ENCODE data around the gene MDH1B. TPM values are rescaled to one million over a fixed set of nuclear protein-coding genes. Genes with fewer than 3 reads are reported as not detected.
"Not testable (repeated sequence)": the region's sequence is repeated elsewhere in the genome, so short reads cannot be mapped to it uniquely, and the experiment has no call there.

MDH1B gene
- total RNA-seq, result 1 to 10 TPM in 1 of 4 donors, under 1 TPM in 3; 0.13 to 1.6 (median 0.49) TPM

DNA sequence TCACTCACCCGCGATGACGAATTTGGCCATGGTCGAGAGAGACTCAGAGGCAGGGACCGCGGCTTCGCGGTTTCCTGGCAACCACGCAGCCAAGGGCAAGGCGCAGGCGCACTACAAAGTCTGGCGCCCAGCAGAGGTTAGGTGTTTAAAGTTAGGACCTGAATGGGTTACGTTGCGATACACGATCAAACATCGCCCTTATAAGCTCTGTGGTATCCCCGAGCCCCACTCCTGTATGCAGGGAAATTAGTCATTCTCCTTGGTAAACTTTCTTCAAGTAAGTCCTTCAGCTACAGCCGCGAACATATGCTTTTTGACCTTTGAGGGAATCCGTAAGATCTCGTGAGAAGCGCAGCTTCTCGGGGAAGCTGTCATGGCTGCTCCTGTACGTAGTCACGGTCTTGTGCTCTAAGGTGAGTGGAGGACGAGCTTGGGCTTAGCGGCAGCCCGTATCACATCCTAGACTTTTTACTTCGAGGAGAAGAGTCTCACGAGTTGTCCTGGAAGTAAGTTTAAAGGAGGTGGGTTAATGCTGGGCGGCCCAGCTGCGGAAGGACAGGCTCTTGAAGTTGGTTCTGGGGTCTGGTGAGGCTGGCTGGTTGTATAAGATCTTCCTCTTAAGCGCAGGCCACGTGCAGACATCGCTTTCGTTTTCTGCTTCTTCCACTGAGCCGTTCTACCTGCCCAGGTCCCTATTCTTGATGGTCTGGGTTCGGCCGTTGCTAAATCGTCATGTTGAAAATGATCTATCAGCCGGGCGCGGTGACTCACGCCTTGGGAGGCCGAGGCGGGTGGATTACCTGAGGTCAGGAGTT, at the start of gene MDH1B, which contains the start of gene FASTKD2:
MDH1B (minus strand) TSS at position 87 of the 815 bp plus-strand sequence; CDS start at position 30, 57 bp downstream.
FASTKD2 (plus strand) TSS at position 365 of the 815 bp plus-strand sequence. CDS start 1,088 bp downstream, outside the sequence.
- peak within 1 kb of the TSS; percentile 58 to 96 (median 81) for H3K4me3 ChIP-seq
- no peaks in the 10 kb centered on the region for H3K9me3 ChIP-seq
- in situ Hi-C loops (cut with MboI; ENCODE audit: low sequenced_read_pairs in 4 of 4), result no loop called here
- H3K27me3 ChIP-seq, result no peaks in the 10 kb centered on the region
- intact Hi-C loops (cut with DNase I; ENCODE audit: low total_unique reads), result loop anchor here (2.0 to 5.0 kb wide), 3 partner anchors 402 to 1487 kb away; partner anchors contain the start of genes CREB1 and KLF7
- peaks cover 30 to 43% of the 10 kb centered on the region in 2 donors for H3K4me1 ChIP-seq
- H3K36me3 ChIP-seq, result peaks cover 0 to 18% of the 10 kb centered on the region in 2 donors
- TF ChIP-seq POLR2A (IDR thresholded peaks at IDR 0.05), result peak; percentile 57 to 77
- TF ChIP-seq, protein P1, sequence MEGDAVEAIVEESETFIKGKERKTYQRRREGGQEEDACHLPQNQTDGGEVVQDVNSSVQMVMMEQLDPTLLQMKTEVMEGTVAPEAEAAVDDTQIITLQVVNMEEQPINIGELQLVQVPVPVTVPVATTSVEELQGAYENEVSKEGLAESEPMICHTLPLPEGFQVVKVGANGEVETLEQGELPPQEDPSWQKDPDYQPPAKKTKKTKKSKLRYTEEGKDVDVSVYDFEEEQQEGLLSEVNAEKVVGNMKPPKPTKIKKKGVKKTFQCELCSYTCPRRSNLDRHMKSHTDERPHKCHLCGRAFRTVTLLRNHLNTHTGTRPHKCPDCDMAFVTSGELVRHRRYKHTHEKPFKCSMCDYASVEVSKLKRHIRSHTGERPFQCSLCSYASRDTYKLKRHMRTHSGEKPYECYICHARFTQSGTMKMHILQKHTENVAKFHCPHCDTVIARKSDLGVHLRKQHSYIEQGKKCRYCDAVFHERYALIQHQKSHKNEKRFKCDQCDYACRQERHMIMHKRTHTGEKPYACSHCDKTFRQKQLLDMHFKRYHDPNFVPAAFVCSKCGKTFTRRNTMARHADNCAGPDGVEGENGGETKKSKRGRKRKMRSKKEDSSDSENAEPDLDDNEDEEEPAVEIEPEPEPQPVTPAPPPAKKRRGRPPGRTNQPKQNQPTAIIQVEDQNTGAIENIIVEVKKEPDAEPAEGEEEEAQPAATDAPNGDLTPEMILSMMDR (IDR thresholded peaks at IDR 0.05 in 4 of 5, conservative IDR thresholded peaks at IDR 0.05 in 1 of 5), result peak in 1 of 5 experiments; percentile 12
- peak within 1 kb of the TSS; percentile 83 to 96 (median 92) for H3K27ac ChIP-seq
- peak; percentile 83 to 90 for DNase-seq
- peak; percentile 99 for ATAC-seq

DNA sequence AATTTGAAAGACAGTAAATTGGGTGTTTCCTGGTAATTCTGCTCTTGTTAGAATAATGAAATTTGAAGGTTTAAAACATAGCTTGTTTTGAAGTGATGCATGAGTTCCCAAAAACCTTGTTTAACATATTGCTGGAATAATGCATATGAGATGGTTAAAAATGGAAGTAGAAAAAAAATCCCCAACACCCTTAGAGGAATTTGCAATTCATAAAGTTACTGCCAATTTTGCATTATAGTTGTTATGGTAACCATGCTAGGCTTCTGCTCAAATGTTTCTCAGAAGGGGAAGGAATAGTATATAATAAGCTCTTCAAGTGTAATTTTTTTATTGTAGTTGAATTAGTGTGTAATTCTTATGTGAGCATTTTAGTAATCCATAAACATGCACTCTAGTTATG, 49.4 kb upstream of the MDH1B start:
- Histone ChIP-seq H3K27ac (no peak overlapping the region), H3K9me3 (no peaks in the 10 kb centered on the region), H3K4me3 (no peak overlapping the region), H3K36me3 (no peaks in the 10 kb centered on the region), H3K27me3 (no peaks in the 10 kb centered on the region), H3K4me1 (no peaks in the 10 kb centered on the region)
- TF ChIP-seq POLR2A (IDR thresholded peaks at IDR 0.05), result no peak
- TF ChIP-seq, protein P1 (IDR thresholded peaks at IDR 0.05 in 4 of 5, conservative IDR thresholded peaks at IDR 0.05 in 1 of 5), result no peak
- DNase-seq (no peak), ATAC-seq (no peak)
- in situ Hi-C loops (cut with MboI; ENCODE audit: low sequenced_read_pairs in 4 of 4), result no loop called here
- intact Hi-C loops (cut with DNase I; ENCODE audit: low total_unique reads), result no loop called here

DNA sequence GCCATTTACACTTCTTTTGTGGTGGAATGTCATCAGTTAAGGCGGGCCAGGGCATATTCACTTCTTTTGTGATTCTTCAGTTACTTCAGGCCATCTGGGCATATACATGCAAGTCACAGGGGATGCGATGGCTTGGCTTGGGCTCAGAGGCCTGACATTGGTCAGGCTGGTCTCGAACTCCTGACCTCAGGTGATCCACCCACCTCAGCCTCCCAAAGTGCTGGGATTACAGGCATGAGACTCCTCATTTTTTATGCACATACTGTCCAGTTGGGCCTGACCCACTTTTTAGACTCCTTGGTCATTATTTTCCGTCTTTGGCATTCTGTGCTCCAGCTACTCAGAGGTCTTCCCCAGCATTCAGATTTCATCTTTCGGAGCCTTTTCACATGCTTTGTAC, 47.3 kb upstream of the MDH1B start:
- ATAC-seq; H3K27ac ChIP-seq; intact Hi-C loops (cut with DNase I; ENCODE audit: low total_unique reads); H3K9me3 ChIP-seq; DNase-seq; in situ Hi-C loops (cut with MboI; ENCODE audit: low sequenced_read_pairs in 4 of 4); H3K36me3 ChIP-seq; H3K27me3 ChIP-seq; H3K4me3 ChIP-seq; H3K4me1 ChIP-seq: not testable (repeated sequence)

DNA sequence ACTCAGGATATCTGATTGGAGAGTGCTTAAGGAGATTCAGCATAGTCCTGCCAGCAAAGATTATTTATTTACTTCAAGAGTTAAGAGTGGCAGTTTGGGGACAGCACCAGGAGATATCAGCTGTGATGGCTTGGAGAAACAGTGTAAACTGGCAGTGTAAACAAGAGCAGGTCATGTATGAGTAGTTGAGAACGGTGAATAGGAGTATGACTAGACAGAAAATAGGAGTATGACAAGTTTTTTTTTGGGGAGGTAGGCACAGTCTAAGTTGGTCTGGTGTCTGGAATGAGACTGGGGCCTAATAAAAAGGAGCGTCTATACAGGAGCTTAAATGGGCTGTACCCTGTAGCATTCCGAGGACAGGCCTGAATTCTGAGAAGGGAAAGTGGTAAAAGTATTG, 42.5 kb upstream of the MDH1B start:
- ATAC-seq; in situ Hi-C loops (cut with MboI; ENCODE audit: low sequenced_read_pairs in 4 of 4); H3K9me3 ChIP-seq; DNase-seq; H3K4me1 ChIP-seq; H3K4me3 ChIP-seq; H3K27me3 ChIP-seq; H3K27ac ChIP-seq; H3K36me3 ChIP-seq: not testable (repeated sequence)
- intact Hi-C loops (cut with DNase I; ENCODE audit: low total_unique reads), result loop anchor here (10.0 kb wide), 1 partner anchor 177 kb away; no protein-coding TSS in a partner anchor

DNA sequence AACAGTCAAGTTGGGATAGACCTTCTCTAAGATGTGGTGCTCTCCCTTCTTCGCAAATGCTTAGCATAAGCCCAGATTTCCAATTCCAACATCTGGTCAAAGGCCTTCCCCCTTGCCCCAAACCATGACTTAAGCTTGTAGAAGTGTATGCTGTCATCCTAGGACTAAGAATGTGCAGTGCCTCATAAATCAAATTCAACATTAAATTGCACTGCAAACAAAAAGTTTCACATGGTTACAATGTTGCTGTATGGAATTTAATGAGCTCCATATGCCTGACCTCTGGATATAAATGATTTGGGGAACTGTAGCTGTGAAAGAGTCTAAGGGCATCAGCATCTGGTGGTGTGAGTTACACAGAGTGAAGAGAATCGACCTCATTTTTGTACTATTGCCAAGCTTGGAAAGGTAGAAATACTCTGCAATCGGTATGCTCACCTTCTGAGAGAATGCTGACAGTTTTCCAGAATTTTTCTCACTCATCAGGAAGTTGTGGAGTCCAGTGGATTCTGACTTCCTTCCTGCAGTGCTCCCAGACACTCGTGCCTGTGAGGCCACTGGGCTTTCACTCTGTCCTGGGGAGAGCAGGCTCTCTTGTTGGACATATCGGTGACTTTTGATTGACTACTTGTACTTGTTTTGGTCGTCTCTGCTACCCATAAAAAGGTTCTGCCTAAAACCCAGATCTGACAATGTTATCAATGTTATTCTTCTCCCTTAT, 40.9 kb upstream of the MDH1B start:
- TF ChIP-seq, protein P1 (IDR thresholded peaks at IDR 0.05 in 4 of 5, conservative IDR thresholded peaks at IDR 0.05 in 1 of 5), result no peak
- TF ChIP-seq POLR2A (IDR thresholded peaks at IDR 0.05), result no peak

More for the DNA sequence above, 40.9 kb upstream of the MDH1B start:
- ATAC-seq (no peak), DNase-seq (no peak)
- Histone ChIP-seq H3K27me3 (no peaks in the 10 kb centered on the region), H3K27ac (no peak overlapping the region), H3K4me1 (peaks cover 0 to 1% of the 10 kb centered on the region in 2 donors), H3K9me3 (no peaks in the 10 kb centered on the region), H3K36me3 (no peaks in the 10 kb centered on the region), H3K4me3 (no peak overlapping the region)
- intact Hi-C loops (cut with DNase I; ENCODE audit: low total_unique reads) (loop anchor here (10.0 kb wide), 1 partner anchor 179 kb away; no protein-coding TSS in a partner anchor), in situ Hi-C loops (cut with MboI; ENCODE audit: low sequenced_read_pairs in 4 of 4) (no loop called here)

All from gastrocnemius medialis (tissue), 4 donors.